Rectal smooth muscle tissue (tissue), 1 donor: ENCODE results near the gene BTG2.

ENCODE experiments used
- H3K27ac ChIP-seq: one replicate; pipeline ENCODE4 v1.7.0; 2013; ENCODE audit warnings: low read depth, low read length, inconsistent platforms
- H3K27me3 ChIP-seq: one replicate; pipeline ENCODE4 v1.7.0; 2013; ENCODE audit warnings: low read length; ENCODE audit not compliant: control insufficient read depth, insufficient read depth
- H3K36me3 ChIP-seq: one replicate; pipeline ENCODE4 v1.7.0; 2013; ENCODE audit warnings: low read length; ENCODE audit not compliant: control insufficient read depth, insufficient read depth
- H3K4me1 ChIP-seq: one replicate; pipeline ENCODE4 v1.7.0; 2013; ENCODE audit warnings: low read length; ENCODE audit not compliant: control insufficient read depth, insufficient read depth
- H3K4me3 ChIP-seq: one replicate; pipeline ENCODE4 v1.7.0; 2013; ENCODE audit warnings: low read length
- H3K9ac ChIP-seq: one replicate; pipeline ENCODE4 v1.7.0; 2013; ENCODE audit warnings: low read length

BTG2 gene

DNA sequence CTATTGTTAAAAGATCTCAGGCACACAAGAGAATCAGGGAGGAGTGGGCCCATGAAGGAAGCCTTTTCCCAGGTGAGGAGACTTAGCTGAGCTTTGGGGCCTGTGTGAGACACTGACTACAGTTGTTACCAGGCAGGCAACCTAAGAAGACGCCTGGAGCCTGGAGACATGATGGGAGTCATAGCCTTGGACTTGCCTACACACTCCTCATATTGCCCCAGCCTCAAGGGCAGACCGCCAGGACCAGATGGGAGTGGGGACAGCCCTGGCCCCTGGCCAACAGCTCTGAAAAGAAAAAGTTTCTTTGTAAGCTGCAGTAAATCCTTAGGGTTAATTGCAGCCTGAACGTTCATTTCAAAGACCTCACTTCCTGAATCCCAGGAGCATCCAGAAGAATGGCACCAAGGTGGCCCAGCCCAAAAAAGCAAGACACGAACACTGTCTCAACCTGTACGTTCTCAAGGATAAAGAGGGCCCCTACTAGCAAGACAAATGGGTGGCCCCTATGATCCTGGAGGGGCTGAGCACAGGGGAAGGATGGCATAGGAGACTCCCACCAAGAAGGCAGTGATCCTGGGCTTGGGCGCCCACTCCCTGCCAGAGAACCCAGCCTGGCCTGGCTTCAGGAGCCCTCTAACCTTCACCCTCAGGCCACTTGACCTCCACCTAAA, 33.2 kb upstream of the BTG2 start:
- Histone ChIP-seq H3K4me3 (no peak overlapping the region), H3K4me1 (peaks cover 33% of the 10 kb centered on the region), H3K27ac (no peak overlapping the region), H3K27me3 (no peaks in the 10 kb centered on the region), H3K9ac (no peak overlapping the region), H3K36me3 (no peaks in the 10 kb centered on the region)

DNA sequence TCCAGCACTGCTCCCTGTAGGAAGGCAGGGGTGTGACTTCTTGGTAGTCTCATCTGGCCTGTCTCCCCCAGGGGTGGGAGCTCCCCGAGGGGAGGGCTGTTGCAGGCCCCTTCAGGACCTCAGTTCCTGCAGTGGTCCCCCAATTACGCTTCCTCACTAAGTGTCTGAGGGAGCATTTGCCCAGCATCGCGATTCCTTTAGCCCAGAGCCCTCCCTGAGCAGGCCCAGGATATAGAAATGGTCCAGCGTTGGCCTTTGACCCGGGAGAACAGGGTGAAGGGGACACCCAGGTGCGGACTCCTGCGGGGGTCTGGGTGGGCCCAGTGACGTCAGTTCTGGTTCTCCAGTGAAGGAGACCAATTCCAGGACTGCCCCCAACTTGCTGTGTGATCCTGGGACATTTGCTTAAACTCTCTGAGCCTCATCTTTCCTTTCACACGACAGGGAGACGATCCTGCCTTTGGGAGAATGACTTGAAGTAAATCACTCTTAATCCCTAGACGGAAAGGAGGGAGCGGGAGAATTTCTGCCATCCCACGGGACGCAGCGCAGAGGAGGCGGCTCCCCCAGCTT, 32.6 kb upstream of the BTG2 start:
- Histone ChIP-seq H3K4me3 (peak overlapping the region; percentile 64), H3K27me3 (no peaks in the 10 kb centered on the region), H3K27ac (peak overlapping the region; percentile 91), H3K4me1 (peaks cover 39% of the 10 kb centered on the region), H3K9ac (no peak overlapping the region), H3K36me3 (no peaks in the 10 kb centered on the region)

DNA sequence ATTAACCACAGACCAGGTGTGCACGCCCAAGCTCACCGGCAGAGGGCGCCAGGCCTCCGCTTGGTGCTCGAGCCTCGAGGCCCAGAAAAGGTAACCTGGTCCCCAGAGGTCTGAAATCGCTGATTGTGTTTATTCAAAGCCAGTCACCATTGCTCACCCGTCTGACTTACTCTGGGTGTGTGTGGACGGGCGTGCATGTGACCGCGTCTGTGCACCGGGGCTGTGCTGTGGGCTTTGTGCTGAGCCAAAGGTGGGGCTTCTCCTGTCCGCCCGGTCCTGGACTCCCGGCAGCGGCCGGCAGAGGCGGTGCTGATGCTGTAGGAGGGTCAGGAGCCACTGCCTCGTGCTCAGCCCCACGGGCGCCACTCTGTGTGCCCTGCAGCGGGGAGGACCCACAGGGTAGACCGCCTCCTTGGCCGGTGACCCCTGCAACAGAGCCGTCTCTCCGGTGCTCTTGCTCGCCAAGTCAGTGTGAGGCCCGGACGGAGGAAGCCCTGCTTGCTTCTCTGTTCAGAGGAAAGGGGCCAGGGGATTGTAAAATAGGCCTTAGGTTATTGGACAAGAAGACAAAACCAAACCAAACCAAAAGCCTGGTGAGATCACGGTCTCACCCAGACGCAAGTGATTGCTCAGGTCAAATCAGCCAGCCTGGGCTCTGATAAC, 32.0 kb upstream of the BTG2 start:
- H3K36me3 ChIP-seq = no peaks in the 10 kb centered on the region
- H3K27ac ChIP-seq = peak overlapping the region; percentile 91
- peaks cover 45% of the 10 kb centered on the region for H3K4me1 ChIP-seq
- H3K4me3 ChIP-seq = peak overlapping the region; percentile 64
- H3K27me3 ChIP-seq = no peaks in the 10 kb centered on the region
- H3K9ac ChIP-seq = peak overlapping the region; percentile 69

DNA sequence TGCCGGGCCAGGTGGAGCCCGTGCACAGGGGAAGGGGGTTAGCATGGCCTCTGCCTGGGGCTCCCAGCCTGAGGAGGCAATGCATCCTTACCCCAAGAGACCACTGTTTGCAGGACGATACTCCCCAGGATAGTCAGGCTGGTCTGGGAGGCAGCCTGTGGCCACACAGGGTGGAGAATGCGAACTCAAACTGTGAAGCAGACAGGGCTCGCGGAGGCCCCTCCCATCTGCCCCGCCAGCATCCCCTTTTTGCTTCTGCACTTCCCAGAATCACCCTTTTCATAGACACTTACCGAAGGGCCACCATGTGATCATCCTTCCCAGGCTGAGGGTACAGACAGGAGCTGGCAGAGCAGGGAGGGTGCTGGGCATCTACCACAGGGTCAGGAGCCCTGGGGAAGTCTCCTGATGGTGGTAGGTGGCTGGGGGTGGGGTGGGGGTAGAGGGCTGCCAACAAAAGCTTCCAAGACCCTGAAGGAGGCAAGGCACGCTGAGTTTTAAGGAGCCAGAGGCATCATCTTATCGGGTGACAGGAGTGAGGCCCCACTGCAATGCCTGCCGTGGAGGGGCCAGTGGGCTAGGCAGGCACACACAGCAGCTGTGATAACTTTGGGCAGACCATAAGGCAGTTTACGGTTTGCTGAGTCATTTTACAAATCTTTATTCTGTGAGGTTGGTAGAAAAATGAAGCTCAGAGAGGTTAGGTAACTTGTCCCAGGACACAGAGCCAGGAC, 31.3 kb upstream of the BTG2 start:
- Histone ChIP-seq H3K27me3 (no peaks in the 10 kb centered on the region), H3K36me3 (no peaks in the 10 kb centered on the region), H3K27ac (peak overlapping the region; percentile 91), H3K4me3 (peak overlapping the region; percentile 64), H3K9ac (peak overlapping the region; percentile 69), H3K4me1 (peaks cover 49% of the 10 kb centered on the region)

DNA sequence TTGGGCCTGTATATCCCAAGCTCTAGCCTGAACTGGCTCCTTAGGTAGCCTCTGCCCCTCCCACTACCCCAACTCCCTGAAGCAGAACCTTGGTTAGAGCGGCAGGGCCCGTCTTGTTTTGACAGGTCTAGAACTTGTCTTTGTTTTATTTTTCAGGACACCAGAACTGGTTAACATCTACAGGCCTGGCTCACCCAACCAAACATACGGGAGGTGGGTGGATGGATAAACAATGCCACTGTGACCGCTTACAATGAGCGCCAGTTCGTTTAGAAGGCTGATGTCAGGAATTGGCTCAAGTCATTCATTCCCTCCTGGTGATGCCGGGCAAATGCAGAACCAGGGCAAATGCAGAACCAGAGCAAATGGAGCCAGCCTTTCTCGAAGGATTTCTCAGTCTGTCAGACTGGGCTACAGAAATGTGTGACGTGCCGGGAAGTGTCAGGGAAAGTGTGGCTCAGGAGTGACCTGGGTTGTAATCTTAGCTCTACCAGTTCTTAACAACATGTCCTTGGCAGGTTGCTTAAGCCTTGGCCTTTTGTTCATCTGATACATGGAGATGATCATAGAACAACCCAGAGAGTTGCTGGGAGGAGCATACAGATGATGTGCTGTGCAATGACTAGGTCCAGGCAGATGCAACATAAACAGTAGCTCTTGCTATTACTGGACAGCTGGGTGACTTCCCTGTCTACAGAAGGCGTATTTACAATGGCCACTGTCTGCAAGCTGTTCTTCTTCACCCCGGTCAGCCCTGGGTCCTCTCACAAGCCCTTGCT, 30.5 kb upstream of the BTG2 start:
- Histone ChIP-seq H3K4me1 (peaks cover 54% of the 10 kb centered on the region), H3K4me3 (no peak overlapping the region), H3K36me3 (no peaks in the 10 kb centered on the region), H3K9ac (peak overlapping the region; percentile 27), H3K27me3 (no peaks in the 10 kb centered on the region), H3K27ac (peak overlapping the region; percentile 91)

DNA sequence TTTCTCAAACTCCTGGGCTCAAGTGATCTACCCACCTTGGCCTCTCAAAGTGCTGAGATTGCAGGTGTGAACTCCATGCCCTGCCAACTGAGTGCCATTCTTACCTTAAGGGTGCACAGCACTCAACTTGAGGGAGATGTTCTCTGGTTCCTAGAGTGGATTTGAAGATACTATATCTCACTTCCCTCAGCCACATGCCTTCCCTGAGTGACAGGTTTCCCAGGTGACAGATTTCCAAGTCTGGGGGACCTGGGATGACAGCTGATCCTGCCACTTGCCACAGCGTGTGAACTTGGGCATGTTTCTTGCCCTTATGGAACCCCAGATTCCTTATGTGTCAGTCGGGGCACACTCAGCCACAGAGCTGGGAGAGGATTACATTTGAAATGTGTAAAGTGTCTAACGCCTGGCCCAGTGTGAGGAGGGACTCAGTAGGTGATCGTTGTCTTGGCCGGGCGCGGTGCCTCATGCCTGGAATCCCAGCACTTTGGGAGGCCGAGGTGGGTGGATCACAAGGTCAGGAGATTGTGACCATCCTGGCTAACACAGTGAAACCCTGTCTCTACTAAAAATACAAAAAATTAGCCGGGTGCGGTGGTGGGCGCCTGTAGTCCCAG, 29.6 kb upstream of the BTG2 start:
- no peak overlapping the region for H3K9ac ChIP-seq
- no peak overlapping the region for H3K4me3 ChIP-seq
- H3K27ac ChIP-seq = peak overlapping the region; percentile 91
- no peaks in the 10 kb centered on the region for H3K36me3 ChIP-seq
- no peaks in the 10 kb centered on the region for H3K27me3 ChIP-seq
- peaks cover 54% of the 10 kb centered on the region for H3K4me1 ChIP-seq

DNA sequence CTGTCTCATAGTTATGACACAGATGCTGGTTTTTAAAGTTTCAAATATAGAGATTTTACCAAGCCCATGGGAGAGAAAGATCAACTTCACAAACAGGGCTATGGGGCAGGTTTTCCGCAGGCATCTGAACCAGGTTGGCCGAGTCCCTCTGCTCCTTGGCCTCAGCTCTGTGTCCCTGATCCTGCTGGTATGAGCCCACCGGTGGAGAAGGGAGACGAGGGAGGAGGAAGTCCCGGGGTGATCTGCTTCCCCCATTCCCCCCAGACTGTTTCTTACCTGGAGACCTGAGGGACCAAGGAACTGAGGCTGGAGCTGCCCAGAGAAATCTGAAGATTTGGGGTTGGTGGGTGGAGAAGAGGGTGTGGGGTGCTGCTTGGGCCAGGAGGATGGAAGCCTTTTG, 28.9 kb upstream of the BTG2 start:
- Histone ChIP-seq H3K27ac (peak overlapping the region; percentile 97), H3K36me3 (no peaks in the 10 kb centered on the region), H3K4me3 (no peak overlapping the region), H3K27me3 (no peaks in the 10 kb centered on the region), H3K4me1 (peaks cover 57% of the 10 kb centered on the region), H3K9ac (no peak overlapping the region)

DNA sequence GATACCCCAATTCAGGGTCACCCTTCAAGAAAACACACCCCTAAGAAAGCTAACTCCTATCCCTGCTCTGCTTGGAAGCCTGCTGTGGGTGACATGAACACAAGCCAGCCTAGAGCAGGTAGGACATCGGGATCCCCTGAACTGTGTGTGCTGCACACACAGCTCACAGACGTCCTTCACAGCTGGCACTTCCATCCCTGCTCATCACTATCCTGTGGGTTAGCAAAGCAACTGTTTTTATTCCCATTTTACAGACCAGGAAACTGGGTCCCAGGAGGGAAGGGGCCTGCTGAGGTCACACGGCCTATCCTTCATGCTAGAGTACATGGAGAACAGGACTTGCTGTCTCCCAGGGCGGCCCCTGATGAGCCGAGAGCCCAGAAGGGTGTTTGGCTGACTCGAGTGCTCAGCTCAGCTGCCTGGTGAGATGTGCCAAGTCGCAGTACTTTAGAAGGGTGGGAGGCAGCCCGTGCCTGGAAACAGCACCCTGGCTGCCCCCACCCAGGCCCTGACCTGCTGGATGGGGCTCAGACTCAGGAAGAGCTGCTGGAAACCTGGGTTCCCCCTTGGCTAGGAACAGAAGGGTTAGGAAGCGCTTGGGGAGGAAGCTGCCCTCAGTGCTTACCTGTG, 28.3 kb upstream of the BTG2 start:
- no peaks in the 10 kb centered on the region for H3K36me3 ChIP-seq
- H3K4me3 ChIP-seq = no peak overlapping the region
- H3K27me3 ChIP-seq = no peaks in the 10 kb centered on the region
- no peak overlapping the region for H3K9ac ChIP-seq
- H3K4me1 ChIP-seq = peaks cover 57% of the 10 kb centered on the region
- H3K27ac ChIP-seq = peak overlapping the region; percentile 97

DNA sequence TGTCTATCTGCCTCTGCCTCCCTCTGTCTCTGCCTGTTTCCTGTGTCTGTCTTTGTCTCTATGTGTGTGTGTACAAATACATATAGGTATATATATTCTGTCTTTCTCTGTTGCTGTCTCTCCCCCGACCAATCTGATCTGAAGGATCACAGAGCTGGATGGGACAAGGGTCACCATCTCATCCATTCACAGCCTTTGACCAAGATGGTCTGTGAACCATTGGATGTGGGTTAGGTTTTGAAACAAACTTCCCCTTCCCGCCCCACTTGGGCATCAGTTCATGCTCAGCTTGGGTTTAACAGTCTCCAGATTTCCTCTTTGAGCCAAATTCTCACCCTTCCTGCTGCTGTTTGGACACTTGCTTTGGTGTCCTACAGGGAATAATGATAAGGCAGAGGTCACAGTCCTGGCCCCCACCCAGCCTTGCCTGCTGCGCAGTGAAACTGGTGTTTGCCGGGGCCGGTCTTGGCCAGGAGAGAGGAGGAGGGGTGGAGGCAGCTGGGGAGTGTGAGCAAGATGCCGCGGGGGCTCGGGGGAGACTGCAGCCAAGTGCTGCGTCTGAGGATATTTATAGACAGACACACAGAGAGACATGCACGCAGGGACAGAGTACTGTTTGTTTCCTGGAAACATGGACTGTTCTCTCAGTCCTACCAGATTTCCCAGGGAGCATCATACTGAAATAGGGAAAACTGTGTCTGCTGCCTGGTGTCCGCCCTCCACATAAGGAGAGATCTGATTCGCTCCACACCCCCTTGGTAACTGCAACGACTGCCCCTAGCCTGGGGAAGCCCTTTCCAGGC, 27.0 kb upstream of the BTG2 start:
- Histone ChIP-seq H3K27me3 (no peaks in the 10 kb centered on the region), H3K9ac (peak overlapping the region; percentile 51), H3K4me1 (peaks cover 58% of the 10 kb centered on the region), H3K27ac (peak overlapping the region; percentile 97), H3K36me3 (no peaks in the 10 kb centered on the region), H3K4me3 (peak overlapping the region; percentile 32)

DNA sequence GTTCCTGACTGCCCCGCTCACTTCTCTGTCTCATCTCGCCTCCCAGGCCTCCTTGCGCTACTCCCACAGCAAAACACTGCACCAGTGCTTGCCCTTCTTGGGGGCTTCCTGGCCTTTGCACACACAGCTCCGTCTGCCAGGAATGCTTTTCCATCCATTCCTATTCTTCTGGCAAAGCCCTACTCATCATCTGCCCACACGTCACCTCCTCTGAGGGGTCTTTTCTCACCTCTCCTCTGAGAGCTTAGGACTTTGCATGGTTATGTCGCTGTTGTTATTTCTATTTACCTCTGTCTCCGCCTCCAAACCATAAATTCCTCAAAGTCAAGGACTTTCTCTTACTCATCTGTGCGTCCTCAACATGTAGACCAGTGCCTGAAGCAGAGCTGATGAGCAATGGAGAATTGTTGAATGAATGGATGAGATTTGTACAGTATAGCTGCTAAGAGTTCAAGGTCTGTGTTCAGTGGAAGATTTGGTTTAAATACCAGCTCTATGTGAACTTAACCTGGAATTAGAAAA, 26.4 kb upstream of the BTG2 start:
- H3K27me3 ChIP-seq = no peaks in the 10 kb centered on the region
- peaks cover 51% of the 10 kb centered on the region for H3K4me1 ChIP-seq
- no peaks in the 10 kb centered on the region for H3K36me3 ChIP-seq
- no peak overlapping the region for H3K4me3 ChIP-seq
- peak overlapping the region; percentile 97 for H3K27ac ChIP-seq
- H3K9ac ChIP-seq = peak overlapping the region; percentile 19

DNA sequence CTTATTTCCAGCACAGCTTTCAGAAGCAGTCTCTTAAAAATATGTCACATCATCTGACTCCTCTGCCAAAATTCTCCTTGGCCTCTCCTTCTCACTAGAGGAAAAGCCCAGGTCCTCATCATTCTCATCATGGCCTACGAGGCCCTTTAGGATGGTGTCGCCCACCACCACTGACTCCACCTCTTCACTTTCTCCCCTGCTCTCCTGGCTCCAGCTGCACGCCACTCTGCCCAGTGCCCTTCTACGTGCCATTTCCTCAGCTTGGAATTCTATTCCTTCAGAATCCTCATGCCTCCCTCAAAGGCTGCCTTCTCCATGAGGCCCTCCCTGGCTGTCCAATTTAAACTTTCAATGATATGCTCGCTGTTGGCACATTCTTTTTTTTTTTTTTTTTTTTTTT, 25.3 kb upstream of the BTG2 start:
- Histone ChIP-seq H3K4me1 (peaks cover 40% of the 10 kb centered on the region), H3K4me3 (no peak overlapping the region), H3K27me3 (no peaks in the 10 kb centered on the region), H3K36me3 (no peaks in the 10 kb centered on the region), H3K27ac (peak overlapping the region; percentile 97), H3K9ac (no peak overlapping the region)
